Mucosa of gallbladder (tissue), 1 donor: ENCODE results near the gene KIF2A. TPM values are rescaled to one million over a fixed set of nuclear protein-coding genes. Genes with fewer than 3 reads are reported as not detected.
A peak's percentile ranks its signal among the peaks of the same experiment; 100 is the strongest.

Source experiments
- DNase-seq: peaks from one replicate; pipeline ENCODE4 v3.0.0-alpha.2; 2020; ENCODE audit warnings: low spot score
- total RNA-seq: library from RNA; stranded (reverse); gene quantifications from one replicate; pipeline ENCODE4 v1.2.1, GENCODE V29; 2021
- donor health status: DM: no; HTN: no; CAD: no.

KIF2A gene
- total RNA-seq, 1 donor from 2014 or later = 31.1 TPM

- no peak for DNase-seq
Measured at GRCh38 chr5:62385131-62385530, 79.1 kb downstream of the KIF2A start.

- no peak for DNase-seq
Measured at GRCh38 chr5:62385816-62386400, 79.9 kb downstream of the KIF2A start.

GRCh38 chr5:62386824-62387223, 80.8 kb downstream of the KIF2A start:
- no peak for DNase-seq

GRCh38 chr5:62395210-62395950, 89.4 kb downstream of the KIF2A start:
- no peak for DNase-seq

GRCh38 chr5:62403411-62404250, 97.6 kb downstream of the KIF2A start, which contains the start of gene DIMT1:
TSS of gene DIMT1 (minus strand) at chr5:62403905. CDS start at chr5:62403772, 133 bp downstream.
- peak; percentile 96 for DNase-seq

- DNase-seq = peak; percentile 99
Measured at GRCh38 chr5:62412549-62413329, 106.7 kb downstream of the KIF2A start, which contains the start of gene IPO11. TSS of gene IPO11 (plus strand) at chr5:62412763. CDS start at chr5:62437280, 24,517 bp downstream.

- no peak for DNase-seq
Measured at GRCh38 chr5:62413711-62414110, 107.7 kb downstream of the KIF2A start.

- no peak for DNase-seq
Measured at GRCh38 chr5:62418462-62419076, 112.6 kb downstream of the KIF2A start.

GRCh38 chr5:62419609-62420008, 113.6 kb downstream of the KIF2A start:
- no peak for DNase-seq

GRCh38 chr5:62421414-62421813, 115.4 kb downstream of the KIF2A start:
- no peak for DNase-seq

GRCh38 chr5:62424763-62425162, 118.8 kb downstream of the KIF2A start:
- no peak for DNase-seq

- no peak for DNase-seq
Measured at GRCh38 chr5:62431735-62432620, 126.0 kb downstream of the KIF2A start.

GRCh38 chr5:62432621-62433064, 126.6 kb downstream of the KIF2A start:
- DNase-seq = no peak

Other genes starting within 250 kb of the KIF2A start
- 16.2 TPM for gene DIMT1, start 97.7 kb downstream of the KIF2A start, total RNA-seq
- 28.3 TPM for gene IPO11, start 106.6 kb downstream of the KIF2A start, total RNA-seq